ENCODE results near the gene UBR1.

UBR1 gene

DNA sequence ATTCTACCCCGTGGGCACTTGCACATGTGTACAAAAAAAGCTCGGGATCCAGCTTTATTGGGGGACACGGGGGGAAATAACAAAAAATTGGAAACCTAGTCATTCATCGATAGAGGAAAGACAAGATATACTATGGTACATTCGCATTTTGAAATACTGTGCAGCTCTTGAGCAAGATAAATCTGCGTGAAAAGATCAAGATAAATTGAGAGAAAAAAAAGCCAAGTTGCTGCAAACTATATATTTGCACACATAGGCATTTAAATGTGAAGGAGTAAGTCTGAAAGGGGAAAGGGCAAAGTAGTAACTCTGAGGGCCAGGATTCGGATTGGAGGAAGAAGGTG lies 620 bp upstream of the UBR1 start:
- no peak for DNase-seq (ENCODE audit: low read depth)

DNA sequence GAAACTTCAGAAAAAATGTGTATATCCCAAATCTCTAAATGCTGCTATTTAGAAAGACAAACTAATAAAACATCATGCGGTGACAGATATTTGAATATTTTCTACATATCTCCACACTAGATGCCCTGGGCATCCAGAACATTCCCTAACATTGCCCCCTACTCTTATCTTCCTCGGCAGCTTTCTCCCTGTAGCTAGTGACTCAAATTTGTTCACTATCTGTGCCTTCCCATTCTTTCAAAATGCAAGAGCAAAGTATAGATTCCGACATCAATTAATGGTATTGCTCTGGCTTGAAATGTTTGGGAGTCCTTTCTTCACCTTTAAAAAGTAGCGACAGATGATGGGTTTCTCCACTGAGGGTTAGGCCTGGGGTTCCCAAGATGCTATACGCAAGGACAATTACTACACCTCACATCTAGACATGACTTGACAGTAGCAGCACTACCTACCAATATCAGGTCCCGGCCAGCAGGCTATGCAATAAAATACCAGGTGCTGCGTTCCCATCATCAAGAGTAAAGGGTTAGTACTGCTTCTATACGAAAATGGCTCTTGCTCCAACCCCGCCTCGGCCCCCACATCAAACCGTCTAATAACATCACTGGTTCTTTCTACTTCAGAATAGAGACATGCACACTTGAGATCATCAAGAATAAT lies 631 bp downstream of the UBR1 start:
- peak; percentile 17 for DNase-seq (ENCODE audit: low read depth)

GRCh38 chr15:43104426-43104825 lies 1.4 kb downstream of the UBR1 start:
- DNase-seq (ENCODE audit: low read depth), result peak; percentile 19

DNA sequence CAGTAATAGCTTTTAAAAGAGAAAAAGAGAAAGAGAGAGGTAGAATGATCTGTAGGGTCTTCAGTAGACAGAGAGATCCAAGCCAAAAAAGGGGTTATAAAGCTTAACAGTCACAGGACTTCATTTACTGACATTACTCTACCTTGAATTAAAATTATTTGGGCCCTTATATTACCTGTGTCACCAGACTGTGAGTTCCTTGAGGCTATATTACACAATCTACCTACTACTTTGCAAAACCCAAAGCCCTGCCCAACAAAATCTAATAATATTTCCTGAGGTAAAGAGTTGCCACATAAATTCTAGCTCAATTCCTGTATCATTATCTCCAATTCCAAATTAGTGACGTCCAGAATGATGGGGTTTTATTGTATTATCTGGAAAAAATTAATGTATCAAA lies 1.9 kb downstream of the UBR1 start:
- DNase-seq (ENCODE audit: low read depth), result no peak

GRCh38 chr15:43102187-43102586 lies 3.7 kb downstream of the UBR1 start:
- DNase-seq (ENCODE audit: low read depth), result no peak

DNA sequence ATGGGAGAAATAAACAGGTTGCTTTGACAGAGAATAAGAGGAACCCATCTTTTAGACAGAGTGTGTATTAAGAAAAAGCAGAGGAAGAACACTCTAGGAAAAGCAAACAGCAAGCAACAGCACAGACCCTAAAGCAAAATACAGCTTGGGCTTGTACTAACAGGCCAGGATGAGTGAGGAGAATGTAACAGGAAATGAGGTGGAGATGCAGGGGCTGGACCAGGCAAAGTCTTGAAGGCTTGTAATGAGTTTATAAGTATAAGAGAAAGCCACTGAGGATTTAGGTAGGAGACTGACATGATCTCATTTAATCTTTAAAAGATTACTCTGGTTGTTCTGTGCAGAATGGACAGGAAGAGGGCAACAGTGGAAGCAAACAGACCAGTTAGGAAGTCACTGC lies 4.9 kb downstream of the UBR1 start:
- peak; percentile 7 for DNase-seq (ENCODE audit: low read depth)

DNA sequence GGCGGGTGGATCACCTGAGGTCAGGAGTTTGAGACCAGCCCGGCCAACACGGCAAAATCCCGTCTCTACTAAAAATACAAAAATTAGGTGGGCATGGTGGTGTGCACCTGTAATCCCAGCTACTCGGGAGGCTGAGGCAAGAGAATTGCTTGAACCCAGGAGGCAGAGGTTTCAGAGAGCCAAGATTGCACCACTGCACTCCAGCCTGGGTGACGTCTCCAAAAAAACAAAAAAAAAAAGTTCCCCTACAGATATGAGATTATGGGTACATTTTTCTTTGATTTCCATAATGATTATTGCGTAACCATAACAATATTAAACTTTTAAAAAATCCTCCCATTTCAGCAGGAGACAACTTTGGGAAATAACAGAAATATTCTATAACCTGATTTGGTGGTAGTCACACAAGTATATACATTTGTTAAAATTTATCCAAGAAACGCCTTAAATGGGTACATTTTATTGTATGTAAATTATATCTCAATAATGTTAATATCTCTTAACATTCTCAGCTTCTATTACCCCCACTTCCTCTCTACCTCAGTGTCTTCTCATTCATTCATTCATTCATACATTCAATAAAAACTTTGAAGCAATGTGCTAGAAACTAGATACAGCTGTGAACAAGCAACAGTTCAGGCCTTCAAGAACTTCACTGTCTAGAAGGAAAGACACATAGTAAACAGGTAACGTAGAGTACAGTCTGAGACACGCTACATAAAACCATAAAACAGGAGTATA lies 6.6 kb downstream of the UBR1 start:
- no peak for DNase-seq (ENCODE audit: low read depth)

DNA sequence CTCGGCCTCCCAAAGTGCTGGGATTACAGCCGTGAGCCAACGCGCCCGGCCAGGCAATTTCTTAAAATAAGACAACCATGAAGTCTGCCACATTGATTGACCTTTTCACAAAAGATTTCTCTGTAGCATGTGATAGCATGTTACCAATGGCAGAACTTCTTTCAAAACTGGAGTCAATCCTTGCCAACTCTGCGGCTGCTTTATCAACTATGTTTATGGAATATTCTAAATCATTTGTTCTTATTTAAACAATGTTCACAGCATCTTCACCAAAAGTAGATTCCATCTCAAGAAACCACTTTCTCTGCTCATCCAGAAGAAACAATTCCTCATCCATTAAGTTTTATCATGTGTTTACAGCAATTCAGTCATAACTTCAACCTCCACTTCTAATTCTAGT lies 9.4 kb downstream of the UBR1 start:
- no peak for DNase-seq (ENCODE audit: low read depth)

- peak; percentile 64 for DNase-seq (ENCODE audit: low read depth)
Measured at GRCh38 chr15:43095708-43096347, 10.0 kb downstream of the UBR1 start.

- DNase-seq (ENCODE audit: low read depth), result peak; percentile 65
Measured at GRCh38 chr15:43095243-43095642, 10.6 kb downstream of the UBR1 start.

DNA sequence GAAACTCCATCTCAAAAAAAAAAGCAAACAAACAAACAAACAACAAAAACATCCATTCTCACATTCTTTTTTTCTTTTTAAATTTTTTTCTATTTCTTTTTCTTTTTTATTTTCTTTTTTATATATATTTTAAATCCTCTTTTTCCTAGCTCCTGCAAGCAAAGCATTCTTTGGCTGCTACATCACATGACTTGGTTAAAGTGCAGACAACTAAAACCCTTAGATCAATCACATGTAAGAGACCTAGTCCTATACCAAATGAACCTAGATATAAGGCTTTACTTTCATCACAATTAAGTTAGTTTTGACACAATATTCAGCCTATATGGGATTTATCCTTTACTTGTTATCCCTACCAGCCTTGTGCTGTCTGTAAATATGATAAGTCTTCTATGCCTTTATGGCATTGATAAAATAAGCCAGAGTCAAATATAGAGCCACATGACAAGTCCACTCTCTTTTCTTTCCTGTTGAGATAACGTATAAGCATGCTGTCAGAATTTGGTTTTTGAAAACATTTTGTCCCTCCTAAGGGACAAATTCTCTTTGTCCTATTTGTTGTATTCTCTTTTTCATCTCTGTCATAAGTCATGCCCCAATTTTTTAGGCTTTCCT lies 11.3 kb downstream of the UBR1 start:
- no peak for DNase-seq (ENCODE audit: low read depth)

GRCh38 chr15:43093026-43093425 lies 12.8 kb downstream of the UBR1 start:
- DNase-seq (ENCODE audit: low read depth), result peak; percentile 67

GRCh38 chr15:43091859-43092258 lies 14.0 kb downstream of the UBR1 start:
- no peak for DNase-seq (ENCODE audit: low read depth)

- DNase-seq (ENCODE audit: low read depth), result no peak
Measured at GRCh38 chr15:43086551-43086950, 19.3 kb downstream of the UBR1 start.

GRCh38 chr15:43085921-43086320 lies 19.9 kb downstream of the UBR1 start:
- DNase-seq (ENCODE audit: low read depth), result no peak

- no peak for DNase-seq (ENCODE audit: low read depth)
Measured at GRCh38 chr15:43082509-43082908, 23.3 kb downstream of the UBR1 start.

DNA sequence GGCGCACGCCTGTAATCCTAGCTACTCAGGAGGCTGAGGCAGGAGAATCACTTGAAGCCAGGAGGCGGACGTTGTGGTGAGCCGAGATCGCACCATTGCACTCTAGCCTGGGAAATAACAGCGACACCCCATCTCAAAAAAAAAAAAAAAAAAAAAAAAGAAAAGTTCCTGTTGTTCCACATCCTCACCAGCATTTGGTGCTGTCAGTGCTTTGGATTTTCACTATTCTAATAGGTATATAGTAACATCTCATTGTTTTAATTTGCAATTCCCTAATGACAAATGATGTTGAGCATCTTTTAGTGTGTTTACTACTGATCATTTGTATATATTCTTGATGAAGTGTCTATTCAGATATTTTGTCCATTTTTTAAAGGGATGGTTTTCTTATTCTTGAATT lies 24.6 kb downstream of the UBR1 start:
- DNase-seq (ENCODE audit: low read depth), result no peak

GRCh38 chr15:43071451-43071850 lies 34.4 kb downstream of the UBR1 start:
- DNase-seq (ENCODE audit: low read depth), result no peak

DNA sequence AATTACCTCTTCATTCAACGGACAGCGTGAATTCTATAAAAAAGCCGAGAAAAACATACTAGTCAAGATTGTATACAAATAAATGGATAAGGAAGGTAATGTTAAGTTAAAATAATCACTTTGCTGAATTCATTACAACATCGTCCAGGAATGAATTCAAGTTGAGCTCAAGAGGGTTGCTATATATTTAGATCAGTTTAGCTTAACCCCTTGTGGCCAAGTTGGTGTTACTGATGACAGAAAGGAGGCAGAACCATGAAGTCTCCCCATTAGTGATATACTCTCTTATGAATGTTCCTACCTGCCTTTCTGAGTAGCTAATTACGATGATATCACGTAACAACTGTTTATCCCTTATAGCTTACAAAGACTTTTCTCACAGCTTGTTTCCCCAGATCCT lies 34.9 kb downstream of the UBR1 start:
- DNase-seq (ENCODE audit: low read depth), result no peak

DNA sequence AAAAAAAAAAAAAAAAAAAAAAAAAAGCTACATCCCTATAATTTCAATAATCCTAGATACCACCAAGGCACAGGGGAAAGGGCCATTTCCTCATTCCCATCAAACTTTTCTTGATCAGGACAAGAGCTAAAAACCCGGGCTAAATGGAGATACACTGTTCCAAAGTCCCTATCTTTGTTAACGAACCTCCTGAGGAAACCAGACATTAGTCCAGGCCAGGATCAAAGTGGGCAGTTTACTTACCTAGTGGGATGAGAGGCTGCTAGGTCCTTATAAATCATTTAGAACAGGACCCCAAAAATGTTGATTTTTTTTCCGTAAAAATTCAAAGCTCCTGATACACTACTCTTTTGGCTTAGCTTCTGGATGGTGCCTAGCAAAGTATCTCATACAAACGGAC lies 35.6 kb downstream of the UBR1 start:
- no peak for DNase-seq (ENCODE audit: low read depth)

DNA sequence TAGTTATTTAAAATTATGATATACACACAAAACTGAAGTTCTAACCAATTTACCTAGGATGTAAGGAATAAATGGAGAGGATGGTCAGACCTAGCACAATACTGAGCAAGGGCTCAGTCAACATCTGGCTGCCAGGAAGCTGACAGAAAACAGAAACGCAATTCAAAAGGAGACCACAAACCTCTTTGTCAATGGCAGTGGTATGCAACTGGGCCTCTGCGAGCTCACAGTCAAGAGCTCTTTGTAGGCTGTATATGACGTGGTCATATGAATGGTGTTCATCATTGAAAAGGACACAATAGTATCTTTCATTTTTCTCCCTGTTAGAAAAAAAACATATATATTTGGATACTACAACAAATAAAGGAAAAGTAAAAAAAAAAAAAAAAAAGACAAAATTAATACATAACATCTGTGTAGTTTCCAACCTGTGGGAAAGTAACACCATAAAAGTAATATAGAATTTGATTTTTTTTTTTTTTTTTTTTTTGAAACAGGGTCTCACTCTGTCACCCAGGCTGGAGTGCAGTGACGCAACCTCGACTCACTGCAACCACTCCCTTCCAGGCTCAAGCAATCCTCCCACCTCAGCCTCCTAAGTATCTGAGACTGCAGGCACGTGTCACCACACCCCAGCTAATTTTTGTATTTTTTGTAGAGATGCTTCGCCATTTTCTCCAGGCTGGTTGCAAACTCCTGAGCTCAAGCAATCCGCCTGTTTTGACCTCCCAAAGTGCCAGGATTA lies 37.9 kb downstream of the UBR1 start:
- peak; percentile 14 for DNase-seq (ENCODE audit: low read depth)

DNA sequence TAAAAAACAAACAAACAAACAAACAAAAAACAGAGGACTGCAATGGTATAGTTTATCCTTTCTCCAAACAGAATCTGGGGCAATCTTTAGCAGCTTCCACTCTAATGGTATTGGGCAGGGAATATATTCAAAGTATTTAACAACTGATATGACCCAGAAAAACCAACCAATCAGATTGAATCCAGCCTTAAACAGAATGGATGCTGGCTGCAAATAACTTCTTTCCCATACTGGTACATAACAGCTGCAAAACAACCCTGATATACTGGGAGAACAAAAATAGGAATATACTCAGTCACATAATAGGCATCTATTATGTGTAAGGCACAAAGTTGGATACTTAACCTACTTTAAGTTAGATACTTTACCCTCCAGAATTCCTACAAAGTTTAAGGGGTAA lies 49.1 kb downstream of the UBR1 start:
- no peak for DNase-seq (ENCODE audit: low read depth)
